Peyer's patch (tissue), 4 donors: ENCODE measurements around the gene C3orf70.

Experiments used
- POLR2A ChIP-seq, 2 donors: fragments of 450-650 bp; IDR thresholded peaks; one replicate each; pipeline ENCODE4 v1.5.1; 2017; ENCODE audit warnings: antibody characterized with exemption in 2 of 2, mild to moderate bottlenecking in 2 of 2, moderate library complexity in 2 of 2
- TF ChIP-seq, protein P1 (sequence below), 6 experiments: fragments of 450-650 bp in 4 of 6; fragments of 200-600 bp in 2 of 6; sonication (generic) in 1 of 6; IDR thresholded peaks; one replicate each; pipeline ENCODE4 v1.5.1; 2017 to 2019; ENCODE audit warnings: antibody characterized with exemption in 6 of 6, mild to moderate bottlenecking in 3 of 6, moderate library complexity in 1 of 6

DNA sequence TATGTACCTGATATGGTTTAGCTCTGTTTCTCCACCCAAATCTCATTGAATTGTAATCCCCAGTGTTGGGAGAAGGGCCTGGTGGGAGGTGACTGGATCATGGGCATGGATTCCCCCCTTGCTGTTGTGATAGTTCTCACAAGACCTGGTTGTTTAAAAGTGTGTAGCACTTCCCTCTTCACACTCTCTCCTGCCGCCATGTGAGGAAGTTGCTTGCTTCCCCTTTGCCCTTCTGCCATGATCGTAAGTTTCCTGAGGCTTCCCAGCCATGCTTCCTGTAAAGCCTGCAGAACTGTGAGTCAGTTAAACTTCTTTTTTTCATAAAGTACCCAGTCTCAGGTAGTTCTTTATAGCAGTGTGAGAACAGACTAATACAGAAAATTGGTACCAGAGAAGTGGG, 93.1 kb downstream of the C3orf70 start:
- TF ChIP-seq, protein P1, sequence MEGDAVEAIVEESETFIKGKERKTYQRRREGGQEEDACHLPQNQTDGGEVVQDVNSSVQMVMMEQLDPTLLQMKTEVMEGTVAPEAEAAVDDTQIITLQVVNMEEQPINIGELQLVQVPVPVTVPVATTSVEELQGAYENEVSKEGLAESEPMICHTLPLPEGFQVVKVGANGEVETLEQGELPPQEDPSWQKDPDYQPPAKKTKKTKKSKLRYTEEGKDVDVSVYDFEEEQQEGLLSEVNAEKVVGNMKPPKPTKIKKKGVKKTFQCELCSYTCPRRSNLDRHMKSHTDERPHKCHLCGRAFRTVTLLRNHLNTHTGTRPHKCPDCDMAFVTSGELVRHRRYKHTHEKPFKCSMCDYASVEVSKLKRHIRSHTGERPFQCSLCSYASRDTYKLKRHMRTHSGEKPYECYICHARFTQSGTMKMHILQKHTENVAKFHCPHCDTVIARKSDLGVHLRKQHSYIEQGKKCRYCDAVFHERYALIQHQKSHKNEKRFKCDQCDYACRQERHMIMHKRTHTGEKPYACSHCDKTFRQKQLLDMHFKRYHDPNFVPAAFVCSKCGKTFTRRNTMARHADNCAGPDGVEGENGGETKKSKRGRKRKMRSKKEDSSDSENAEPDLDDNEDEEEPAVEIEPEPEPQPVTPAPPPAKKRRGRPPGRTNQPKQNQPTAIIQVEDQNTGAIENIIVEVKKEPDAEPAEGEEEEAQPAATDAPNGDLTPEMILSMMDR (IDR thresholded peaks at IDR 0.05), result no peak
- TF ChIP-seq POLR2A (IDR thresholded peaks at IDR 0.05), result no peak
